ENCODE data around the gene TAS1R3. TPM values are rescaled to one million over a fixed set of nuclear protein-coding genes. Genes with fewer than 3 reads are reported as not detected.

The TAS1R3 gene
- total RNA-seq, 4 donors from 2014 or later, result 0.38 to 1.4 (median 0.79) TPM

- 80 to 94% methylated on average over 13 to 18 of the region's 22 CpGs for WGBS, 2 donors
- intact Hi-C loops (cut with DNase I; ENCODE audit: low total_unique reads), result no loop called here
- TF ChIP-seq CTCF (IDR thresholded peaks at IDR 0.05), result no peak
- TF ChIP-seq POLR2A (IDR thresholded peaks at IDR 0.05), result no peak
- DNase-seq (ENCODE audit: low spot score in 2 of 2), result no peak
- H3K4me3 ChIP-seq (ENCODE audit: low read depth, poor library complexity, severe bottlenecking), result no peak overlapping the region
Observed at GRCh38 chr1:1285102-1285571, 45.9 kb upstream of the TAS1R3 start.

GRCh38 chr1:1285611-1286311 is 45.3 kb upstream of the TAS1R3 start:
- 63 to 68% methylated on average over 22 to 26 of the region's 37 CpGs for WGBS, 2 donors
- DNase-seq (ENCODE audit: low spot score in 2 of 2), result no peak
- intact Hi-C loops (cut with DNase I; ENCODE audit: low total_unique reads), result loop anchor here (2.0 kb wide), 1 partner anchor 165 kb away; no protein-coding TSS in a partner anchor
- TF ChIP-seq CTCF (IDR thresholded peaks at IDR 0.05), result no peak
- no peak for TF ChIP-seq POLR2A (IDR thresholded peaks at IDR 0.05)
- no peak overlapping the region for H3K4me3 ChIP-seq (ENCODE audit: low read depth, poor library complexity, severe bottlenecking)

GRCh38 chr1:1286313-1287261 is 44.5 kb upstream of the TAS1R3 start:
- no peak for TF ChIP-seq POLR2A (IDR thresholded peaks at IDR 0.05)
- TF ChIP-seq CTCF (IDR thresholded peaks at IDR 0.05), result no peak
- 67 to 79% methylated on average over 31 to 32 of the region's 50 CpGs for WGBS, 2 donors
- H3K4me3 ChIP-seq (ENCODE audit: low read depth, poor library complexity, severe bottlenecking), result no peak overlapping the region
- DNase-seq (ENCODE audit: low spot score in 2 of 2), result no peak
- intact Hi-C loops (cut with DNase I; ENCODE audit: low total_unique reads), result loop anchor here (2.0 kb wide), 1 partner anchor 166 kb away; no protein-coding TSS in a partner anchor

GRCh38 chr1:1287288-1288110 is 43.6 kb upstream of the TAS1R3 start:
- TF ChIP-seq POLR2A (IDR thresholded peaks at IDR 0.05), result no peak
- no peak for TF ChIP-seq CTCF (IDR thresholded peaks at IDR 0.05)
- no peak for DNase-seq (ENCODE audit: low spot score in 2 of 2)
- H3K4me3 ChIP-seq (ENCODE audit: low read depth, poor library complexity, severe bottlenecking), result no peak overlapping the region
- intact Hi-C loops (cut with DNase I; ENCODE audit: low total_unique reads), result loop anchor here (2.0 kb wide), 1 partner anchor 167 kb away; no protein-coding TSS in a partner anchor
- WGBS, 2 donors, result 75 to 88% methylated on average over 26 to 45 of the region's 46 CpGs

GRCh38 chr1:1290238-1290731 is 40.8 kb upstream of the TAS1R3 start:
- no peak for TF ChIP-seq CTCF (IDR thresholded peaks at IDR 0.05)
- no peak for TF ChIP-seq POLR2A (IDR thresholded peaks at IDR 0.05)
- 36 to 43% methylated on average over 11 to 15 of the region's 15 CpGs for WGBS, 2 donors
- H3K4me3 ChIP-seq (ENCODE audit: low read depth, poor library complexity, severe bottlenecking), result no peak overlapping the region
- DNase-seq (ENCODE audit: low spot score in 2 of 2), result no peak
- intact Hi-C loops (cut with DNase I; ENCODE audit: low total_unique reads), result no loop called here

Data from lower leg skin (tissue), 4 donors.